ENCODE results near the gene MT2A. TPM values are rescaled to one million over a fixed set of nuclear protein-coding genes. Genes with fewer than 3 reads are reported as not detected.

MT2A gene
- total and polyA plus RNA-seq, 2 of the 13 experiments (the other 11 are each of a cell fraction or from before 2014, with no cell fraction given) = 135 to 371 TPM

- TF ChIP-seq ZSCAN29 (CRISPR knock-in tag; conservative IDR thresholded peaks at IDR 0.05) (no peak; the same call in 1 of the 2 replicates), ZFP90 (CRISPR knock-in tag; IDR thresholded peaks at IDR 0.05; ENCODE audit: borderline replicate concordance) (no peak), PBX3 (CRISPR knock-in tag; IDR thresholded peaks at IDR 0.05; ENCODE audit: borderline replicate concordance) (no peak), RORA (CRISPR knock-in tag; IDR thresholded peaks at IDR 0.05) (no peak), HIVEP1 (CRISPR knock-in tag; IDR thresholded peaks at IDR 0.05) (no peak), TEAD2 (CRISPR knock-in tag; IDR thresholded peaks at IDR 0.05) (no peak), ZNF484 (CRISPR knock-in tag; IDR thresholded peaks at IDR 0.05; ENCODE audit: borderline replicate concordance, low read depth) (no peak), STAT5B (CRISPR knock-in tag; IDR thresholded peaks at IDR 0.05) (no peak), ZNF354B (CRISPR knock-in tag; IDR thresholded peaks at IDR 0.05) (no peak), GABPA (IDR thresholded peaks at IDR 0.05; ENCODE audit: low read depth, low read length) (no peak), GABPA (CRISPR knock-in tag; IDR thresholded peaks at IDR 0.05; ENCODE audit: low read depth) (peak; percentile 10), SCMH1 (CRISPR knock-in tag; IDR thresholded peaks at IDR 0.05; ENCODE audit: borderline replicate concordance) (no peak), FOXK2 (IDR thresholded peaks at IDR 0.05) (no peak), ZNF264 (CRISPR knock-in tag; IDR thresholded peaks at IDR 0.05) (no peak), DR1 (CRISPR knock-in tag; IDR thresholded peaks at IDR 0.05) (no peak), SKI (IDR thresholded peaks at IDR 0.05; ENCODE audit: partially characterized antibody) (no peak), ZMAT3 (CRISPR knock-in tag; conservative IDR thresholded peaks at IDR 0.05) (no peak), ZNF713 (CRISPR knock-in tag; IDR thresholded peaks at IDR 0.05) (no peak), GATAD2A (CRISPR knock-in tag; IDR thresholded peaks at IDR 0.05) (peak; percentile 26; the same call in 1 of the 2 replicates), ZNF761 (CRISPR knock-in tag; conservative IDR thresholded peaks at IDR 0.05) (0 out of 2 replicates have a peak, but pooled peaks have one; percentile 57), ZNF572 (CRISPR knock-in tag; IDR thresholded peaks at IDR 0.05) (no peak), ZNF121 (CRISPR knock-in tag; IDR thresholded peaks at IDR 0.05) (no peak), CTCF (CRISPR knock-in tag; IDR thresholded peaks at IDR 0.05) (0 out of 2 replicates have a peak, but pooled peaks have one; percentile 30), TGIF2 (CRISPR knock-in tag; IDR thresholded peaks at IDR 0.05) (no peak), ZNF773 (CRISPR knock-in tag; IDR thresholded peaks at IDR 0.05; ENCODE audit: borderline replicate concordance) (no peak), DNMT3B (CRISPR knock-in tag; conservative IDR thresholded peaks at IDR 0.05) (no peak)
- TF ChIP-seq, protein P1, sequence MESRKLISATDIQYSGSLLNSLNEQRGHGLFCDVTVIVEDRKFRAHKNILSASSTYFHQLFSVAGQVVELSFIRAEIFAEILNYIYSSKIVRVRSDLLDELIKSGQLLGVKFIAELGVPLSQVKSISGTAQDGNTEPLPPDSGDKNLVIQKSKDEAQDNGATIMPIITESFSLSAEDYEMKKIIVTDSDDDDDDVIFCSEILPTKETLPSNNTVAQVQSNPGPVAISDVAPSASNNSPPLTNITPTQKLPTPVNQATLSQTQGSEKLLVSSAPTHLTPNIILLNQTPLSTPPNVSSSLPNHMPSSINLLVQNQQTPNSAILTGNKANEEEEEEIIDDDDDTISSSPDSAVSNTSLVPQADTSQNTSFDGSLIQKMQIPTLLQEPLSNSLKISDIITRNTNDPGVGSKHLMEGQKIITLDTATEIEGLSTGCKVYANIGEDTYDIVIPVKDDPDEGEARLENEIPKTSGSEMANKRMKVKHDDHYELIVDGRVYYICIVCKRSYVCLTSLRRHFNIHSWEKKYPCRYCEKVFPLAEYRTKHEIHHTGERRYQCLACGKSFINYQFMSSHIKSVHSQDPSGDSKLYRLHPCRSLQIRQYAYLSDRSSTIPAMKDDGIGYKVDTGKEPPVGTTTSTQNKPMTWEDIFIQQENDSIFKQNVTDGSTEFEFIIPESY (CRISPR knock-in tag; IDR thresholded peaks at IDR 0.05) = no peak
- TF ChIP-seq, protein P2, sequence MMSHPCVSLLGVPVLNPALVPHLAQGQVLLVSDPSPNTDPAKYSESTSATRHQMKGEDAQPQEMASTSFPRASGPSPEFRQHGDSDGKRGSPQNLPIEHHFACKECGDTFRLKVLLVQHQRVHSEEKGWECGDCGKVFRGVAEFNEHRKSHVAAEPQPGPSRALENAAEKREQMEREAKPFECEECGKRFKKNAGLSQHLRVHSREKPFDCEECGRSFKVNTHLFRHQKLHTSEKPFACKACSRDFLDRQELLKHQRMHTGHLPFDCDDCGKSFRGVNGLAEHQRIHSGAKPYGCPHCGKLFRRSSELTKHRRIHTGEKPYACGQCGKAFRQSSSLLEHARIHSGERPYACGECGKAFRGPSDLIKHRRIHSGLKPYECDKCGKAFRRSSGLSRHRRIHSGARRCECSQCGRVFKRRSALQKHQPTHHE (CRISPR knock-in tag; IDR thresholded peaks at IDR 0.05; ENCODE audit: borderline replicate concordance) = no peak
Measured at GRCh38 chr16:56610017-56610608, 1.7 kb downstream of the MT2A start (continued).
